Neural crest cell (in vitro differentiated cells): ENCODE results near the gene FBH1. TPM values are rescaled to one million over a fixed set of nuclear protein-coding genes. Genes with fewer than 3 reads are reported as not detected.

Experiments
- DNase-seq: peaks from one replicate; pipeline ENCODE4 v3.0.0; 2021; ENCODE audit warnings: low read depth, mixed read lengths, low spot score
- H3K27ac Mint-ChIP-seq: one replicate; pipeline ENCODE4 v1.8.0; 2021; ENCODE audit warnings: mild to moderate bottlenecking, mixed read lengths; ENCODE audit not compliant: unreplicated experiment
- H3K27me3 Mint-ChIP-seq: 2 replicates; pipeline ENCODE4 v1.8.0; 2021; ENCODE audit warnings: low read depth, mild to moderate bottlenecking, mixed read lengths
- H3K36me3 Mint-ChIP-seq: 2 replicates; pipeline ENCODE4 v1.8.0; 2021; ENCODE audit warnings: low read depth, mild to moderate bottlenecking, mixed read lengths
- H3K4me1 Mint-ChIP-seq: 2 replicates; pipeline ENCODE4 v1.8.0; 2021; ENCODE audit warnings: mixed read lengths
- H3K4me3 Mint-ChIP-seq: one replicate; pipeline ENCODE4 v1.8.0; 2021; ENCODE audit warnings: mild to moderate bottlenecking, mixed read lengths
- H3K9me3 Mint-ChIP-seq: 2 replicates; pipeline ENCODE4 v1.8.0; 2021; ENCODE audit warnings: mixed read lengths
- total RNA-seq: library from RNA; stranded (reverse); gene quantifications from 2 replicates; pipeline ENCODE4 v1.2.1, GENCODE V29; 2021
- TF ChIP-seq, protein P1 (sequence below): fragments of 200-600 bp; sonication (generic); conservative IDR thresholded peaks from 2 replicates; pipeline ENCODE4 v1.5.0; 2021; ENCODE audit warnings: antibody characterized with exemption, mild to moderate bottlenecking

FBH1 gene
- total RNA-seq, 1 donor from 2014 or later: 73.7 TPM

DNA sequence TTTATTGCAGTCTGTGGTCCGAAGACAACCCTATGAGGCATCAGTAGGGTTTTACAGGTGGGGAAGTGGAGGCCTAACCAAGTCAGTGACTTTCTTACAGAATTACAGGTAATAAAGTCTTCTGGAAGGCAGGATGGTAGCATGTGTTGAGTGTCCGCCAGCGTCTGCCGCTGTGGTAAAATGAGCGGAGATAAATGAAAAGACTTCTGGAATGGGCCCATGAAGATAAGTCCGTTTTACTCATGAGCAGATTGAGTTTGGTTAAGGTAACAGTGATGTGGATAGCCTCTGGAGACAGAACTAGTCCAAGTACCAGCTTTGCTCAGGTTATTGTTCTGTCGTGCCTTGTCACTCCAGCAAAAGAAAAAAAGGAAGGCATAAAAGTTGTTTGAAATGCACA, 966 bp downstream of the FBH1 start:
- H3K9me3 Mint-ChIP-seq: no peaks in the 10 kb centered on the region
- TF ChIP-seq, protein P1, sequence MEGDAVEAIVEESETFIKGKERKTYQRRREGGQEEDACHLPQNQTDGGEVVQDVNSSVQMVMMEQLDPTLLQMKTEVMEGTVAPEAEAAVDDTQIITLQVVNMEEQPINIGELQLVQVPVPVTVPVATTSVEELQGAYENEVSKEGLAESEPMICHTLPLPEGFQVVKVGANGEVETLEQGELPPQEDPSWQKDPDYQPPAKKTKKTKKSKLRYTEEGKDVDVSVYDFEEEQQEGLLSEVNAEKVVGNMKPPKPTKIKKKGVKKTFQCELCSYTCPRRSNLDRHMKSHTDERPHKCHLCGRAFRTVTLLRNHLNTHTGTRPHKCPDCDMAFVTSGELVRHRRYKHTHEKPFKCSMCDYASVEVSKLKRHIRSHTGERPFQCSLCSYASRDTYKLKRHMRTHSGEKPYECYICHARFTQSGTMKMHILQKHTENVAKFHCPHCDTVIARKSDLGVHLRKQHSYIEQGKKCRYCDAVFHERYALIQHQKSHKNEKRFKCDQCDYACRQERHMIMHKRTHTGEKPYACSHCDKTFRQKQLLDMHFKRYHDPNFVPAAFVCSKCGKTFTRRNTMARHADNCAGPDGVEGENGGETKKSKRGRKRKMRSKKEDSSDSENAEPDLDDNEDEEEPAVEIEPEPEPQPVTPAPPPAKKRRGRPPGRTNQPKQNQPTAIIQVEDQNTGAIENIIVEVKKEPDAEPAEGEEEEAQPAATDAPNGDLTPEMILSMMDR: no peak
- DNase-seq: no peak
- H3K27me3 Mint-ChIP-seq: no peaks in the 10 kb centered on the region
- H3K4me1 Mint-ChIP-seq: peaks cover 39% of the 10 kb centered on the region
- H3K27ac Mint-ChIP-seq: no peak overlapping the region
- peak overlapping the region; percentile 91 for H3K4me3 Mint-ChIP-seq
- H3K36me3 Mint-ChIP-seq: peaks cover 11% of the 10 kb centered on the region

DNA sequence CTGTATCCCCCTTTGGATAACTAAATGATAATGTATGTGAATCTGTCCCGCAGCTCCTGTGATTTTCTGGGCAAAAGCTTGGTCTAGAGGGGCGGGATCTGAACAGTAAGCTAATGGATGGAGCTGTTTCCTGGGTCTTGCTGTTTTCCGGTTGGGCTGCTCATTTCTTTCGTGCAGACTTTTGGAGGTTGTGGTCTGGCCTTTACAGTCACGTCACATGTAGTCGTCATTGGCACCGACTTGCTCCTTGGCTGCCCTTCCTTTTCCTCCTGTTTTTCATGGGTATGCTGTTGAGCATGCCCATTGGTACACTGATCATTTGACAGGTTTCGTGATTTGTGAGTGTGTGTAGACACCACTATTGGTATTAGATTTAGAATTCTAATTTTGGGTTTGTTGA, 2.0 kb downstream of the FBH1 start:
- TF ChIP-seq, protein P1: no peak
- Mint-ChIP-seq H3K9me3 (no peaks in the 10 kb centered on the region), H3K27ac (no peak overlapping the region), H3K4me3 (peak overlapping the region; percentile 58), H3K4me1 (peaks cover 37% of the 10 kb centered on the region), H3K27me3 (no peaks in the 10 kb centered on the region), H3K36me3 (peaks cover 13% of the 10 kb centered on the region)
- DNase-seq: no peak

DNA sequence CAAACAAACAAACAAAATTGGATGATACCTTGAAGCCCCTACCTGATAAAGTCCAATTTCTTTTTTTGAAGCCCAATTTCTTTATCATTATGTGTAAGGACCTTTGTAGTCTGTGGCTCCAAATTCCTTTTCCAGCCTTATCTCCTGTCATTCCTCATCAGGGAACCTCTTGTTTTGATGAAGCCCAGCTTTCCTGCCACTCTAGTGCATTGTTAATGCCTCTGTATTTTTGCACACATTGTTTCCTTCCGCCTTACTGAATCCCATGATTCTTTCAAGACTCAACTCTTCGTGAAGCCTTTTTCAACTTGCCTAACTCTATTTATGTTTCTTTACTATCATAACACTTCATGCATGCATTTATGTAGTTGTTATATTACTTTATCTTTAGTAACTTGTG, 3.3 kb downstream of the FBH1 start:
- no peaks in the 10 kb centered on the region for H3K9me3 Mint-ChIP-seq
- no peak overlapping the region for H3K27ac Mint-ChIP-seq
- no peak for DNase-seq
- peaks cover 22% of the 10 kb centered on the region for H3K36me3 Mint-ChIP-seq
- H3K27me3 Mint-ChIP-seq: no peaks in the 10 kb centered on the region
- peaks cover 27% of the 10 kb centered on the region for H3K4me1 Mint-ChIP-seq
- peak overlapping the region; percentile 42 for H3K4me3 Mint-ChIP-seq
- TF ChIP-seq, protein P1: no peak

DNA sequence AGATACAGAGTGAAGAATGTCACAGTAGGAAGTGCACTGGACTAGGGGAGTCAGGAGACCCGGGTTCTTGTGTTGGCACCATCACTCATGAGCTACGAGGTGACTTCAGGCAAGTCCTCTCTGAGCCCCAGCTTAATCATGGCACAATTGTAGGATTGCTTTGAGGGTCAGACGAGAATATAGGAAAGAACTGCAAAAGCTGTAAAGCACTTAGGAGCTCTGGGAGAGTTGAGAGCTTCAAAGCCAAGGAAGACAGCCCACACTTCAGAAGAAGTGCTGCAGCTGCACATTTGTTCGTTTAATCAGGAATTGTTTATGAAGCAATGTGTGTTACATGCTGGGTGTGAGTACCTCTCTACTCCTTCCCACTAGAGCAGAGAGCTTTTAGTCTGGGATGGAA, 4.4 kb downstream of the FBH1 start:
- no peak for DNase-seq

DNA sequence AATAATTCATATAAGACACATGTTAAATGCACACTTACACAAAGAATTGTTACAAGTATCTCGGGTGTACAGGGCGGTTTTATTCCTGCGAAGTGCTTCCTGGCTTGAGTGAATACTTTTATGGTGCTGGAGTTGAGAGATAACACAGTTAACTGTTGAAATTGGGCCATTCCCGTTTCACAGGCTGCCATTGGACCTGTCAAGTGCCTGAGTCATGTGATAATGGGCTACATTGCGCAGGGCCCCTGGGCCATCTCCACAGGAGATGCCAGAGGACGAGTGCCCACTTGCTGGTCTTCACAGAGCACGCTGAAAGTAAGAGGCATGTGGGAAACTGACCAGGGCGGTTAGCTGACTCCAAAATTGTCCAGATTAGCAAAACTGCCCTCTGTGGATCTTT, 4.8 kb downstream of the FBH1 start:
- no peaks in the 10 kb centered on the region for H3K9me3 Mint-ChIP-seq
- TF ChIP-seq, protein P1: no peak
- H3K4me1 Mint-ChIP-seq: peaks cover 21% of the 10 kb centered on the region
- no peaks in the 10 kb centered on the region for H3K27me3 Mint-ChIP-seq
- H3K36me3 Mint-ChIP-seq: peaks cover 22% of the 10 kb centered on the region
- H3K27ac Mint-ChIP-seq: no peak overlapping the region
- H3K4me3 Mint-ChIP-seq: no peak overlapping the region
- no peak for DNase-seq

More for the DNA sequence above, 4.4 kb downstream of the FBH1 start:
- Mint-ChIP-seq H3K9me3 (no peaks in the 10 kb centered on the region), H3K4me3 (no peak overlapping the region), H3K27me3 (no peaks in the 10 kb centered on the region), H3K27ac (no peak overlapping the region), H3K4me1 (peaks cover 21% of the 10 kb centered on the region), H3K36me3 (peaks cover 22% of the 10 kb centered on the region)
- TF ChIP-seq, protein P1: no peak

DNA sequence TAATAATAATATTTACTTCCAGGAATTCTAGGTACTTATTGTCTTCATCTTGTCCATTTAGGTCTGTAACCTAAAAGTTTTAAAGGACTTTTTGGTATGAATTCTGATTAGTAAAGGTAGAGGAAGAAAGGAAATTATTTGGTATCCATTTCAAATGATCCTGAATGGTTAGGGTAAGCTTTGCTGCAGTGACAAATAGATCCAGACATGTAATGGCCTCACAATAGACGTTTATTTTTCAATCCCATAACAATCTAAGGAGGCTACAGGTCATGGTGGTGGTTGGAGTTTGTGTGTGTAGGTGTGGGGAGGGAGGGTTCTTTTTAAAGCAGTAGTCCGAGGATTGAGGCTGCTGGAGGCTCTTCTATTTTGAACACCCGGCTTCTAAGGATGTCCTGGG, 5.3 kb downstream of the FBH1 start:
- Mint-ChIP-seq H3K4me1 (peaks cover 21% of the 10 kb centered on the region), H3K9me3 (no peaks in the 10 kb centered on the region), H3K36me3 (peaks cover 22% of the 10 kb centered on the region), H3K27ac (no peak overlapping the region), H3K4me3 (no peak overlapping the region), H3K27me3 (no peaks in the 10 kb centered on the region)
- DNase-seq: no peak
- TF ChIP-seq, protein P1: no peak
